ENCODE measurements around the gene MB.

- no peak for TF ChIP-seq CTCF (IDR thresholded peaks at IDR 0.05; ENCODE audit: low read depth, low read length)
- no peak for TF ChIP-seq EZH2phosphoT487 (IDR thresholded peaks at IDR 0.05; ENCODE audit: low read depth)
Observed at GRCh38 chr22:35611200-35611890, 5.8 kb downstream of the MB start.

Measured in OCI-LY3 (cell line).